ENCODE results near the gene PRPF19. TPM values are rescaled to one million over a fixed set of nuclear protein-coding genes. Genes with fewer than 3 reads are reported as not detected.

Gene PRPF19
- total RNA-seq, 1 donor from 2014 or later = 37.5 TPM

- FAIRE-seq (no peak), DNase-seq (ENCODE audit: low spot score in 2 of 2) (no peak)
Observed at GRCh38 chr11:60876168-60876485, 30.3 kb downstream of the PRPF19 start.

GRCh38 chr11:60875366-60876167 is 30.8 kb downstream of the PRPF19 start:
- FAIRE-seq (no peak), DNase-seq (ENCODE audit: low spot score in 2 of 2) (no peak)

- FAIRE-seq = no peak
- no peak for DNase-seq (ENCODE audit: low spot score in 2 of 2)
Observed at GRCh38 chr11:60874421-60875365, 31.7 kb downstream of the PRPF19 start.

- FAIRE-seq = no peak
- no peak for DNase-seq (ENCODE audit: low spot score in 2 of 2)
Observed at GRCh38 chr11:60873533-60873932, 32.9 kb downstream of the PRPF19 start.

GRCh38 chr11:60872961-60873524 is 33.3 kb downstream of the PRPF19 start:
- no peak for DNase-seq (ENCODE audit: low spot score in 2 of 2)
- FAIRE-seq = no peak

- FAIRE-seq = no peak
Observed at GRCh38 chr11:60872124-60872960, 34.0 kb downstream of the PRPF19 start.

GRCh38 chr11:60871378-60872061 is 34.9 kb downstream of the PRPF19 start:
- FAIRE-seq (no peak), DNase-seq (ENCODE audit: low spot score in 2 of 2) (no peak)

More at GRCh38 chr11:60872124-60872960, 34.0 kb downstream of the PRPF19 start:
- no peak for DNase-seq (ENCODE audit: low spot score in 2 of 2)

- DNase-seq (ENCODE audit: low spot score in 2 of 2) (no peak), FAIRE-seq (no peak)
Observed at GRCh38 chr11:60870733-60871377, 35.5 kb downstream of the PRPF19 start.

- no peak for FAIRE-seq
Observed at GRCh38 chr11:60870276-60870675, 36.1 kb downstream of the PRPF19 start.

GRCh38 chr11:60869451-60869825 is 36.9 kb downstream of the PRPF19 start:
- FAIRE-seq (no peak), DNase-seq (ENCODE audit: low spot score in 2 of 2) (no peak)

More at GRCh38 chr11:60870276-60870675, 36.1 kb downstream of the PRPF19 start:
- no peak for DNase-seq (ENCODE audit: low spot score in 2 of 2)

- FAIRE-seq (no peak), DNase-seq (ENCODE audit: low spot score in 2 of 2) (no peak)
Observed at GRCh38 chr11:60868682-60869450, 37.5 kb downstream of the PRPF19 start.

GRCh38 chr11:60867871-60868681 is 38.3 kb downstream of the PRPF19 start:
- DNase-seq (ENCODE audit: low spot score in 2 of 2) (no peak), FAIRE-seq (no peak)

- no peak for FAIRE-seq
- DNase-seq (ENCODE audit: low spot score in 2 of 2) = no peak
Observed at GRCh38 chr11:60866911-60867870, 39.2 kb downstream of the PRPF19 start, which contains the start of gene ZP1. TSS of gene ZP1 (plus strand) at chr11:60867542. CDS start at chr11:60867562, 20 bp downstream.

GRCh38 chr11:60864856-60865513 is 41.4 kb downstream of the PRPF19 start:
- FAIRE-seq (no peak), DNase-seq (ENCODE audit: low spot score in 2 of 2) (no peak)

Measured in frontal cortex (tissue), 4 donors.